ENCODE results near the gene ABCG4.
A peak's percentile ranks its signal among the peaks of the same experiment; 100 is the strongest.
"Not testable (repeated sequence)": the region's sequence is repeated elsewhere in the genome, so short reads cannot be mapped to it uniquely, and the experiment has no call there.

Gene ABCG4

GRCh38 chr11:119154178-119154577 is 5.3 kb downstream of the ABCG4 start:
- no peak for DNase-seq (ENCODE audit: low read depth)

GRCh38 chr11:119155733-119156492 is 7.1 kb downstream of the ABCG4 start:
- DNase-seq (ENCODE audit: low read depth) = no peak

GRCh38 chr11:119156496-119156895 is 7.6 kb downstream of the ABCG4 start:
- DNase-seq (ENCODE audit: low read depth) = no peak

GRCh38 chr11:119157063-119157462 is 8.2 kb downstream of the ABCG4 start:
- no peak for DNase-seq (ENCODE audit: low read depth)

GRCh38 chr11:119158467-119158866 is 9.6 kb downstream of the ABCG4 start:
- no peak for DNase-seq (ENCODE audit: low read depth)

GRCh38 chr11:119160151-119160550 is 11.3 kb downstream of the ABCG4 start:
- DNase-seq (ENCODE audit: low read depth) = no peak

GRCh38 chr11:119161871-119162270 is 13.0 kb downstream of the ABCG4 start:
- DNase-seq (ENCODE audit: low read depth) = no peak

- DNase-seq (ENCODE audit: low read depth) = no peak
These were observed 17.7 kb downstream of the ABCG4 start for GRCh38 chr11:119166368-119167076.

GRCh38 chr11:119167077-119167458 is 18.2 kb downstream of the ABCG4 start:
- DNase-seq (ENCODE audit: low read depth) = not testable (repeated sequence)

GRCh38 chr11:119167933-119168332 is 19.1 kb downstream of the ABCG4 start:
- DNase-seq (ENCODE audit: low read depth) = no peak

- DNase-seq (ENCODE audit: low read depth) = peak; percentile 64
These were observed 19.8 kb downstream of the ABCG4 start, which contains the start of gene NLRX1 for GRCh38 chr11:119168471-119169281. Gene NLRX1, plus strand, starts transcription at chr11:119168725. Its CDS starts 2,679 bp downstream, at chr11:119171404.

GRCh38 chr11:119169282-119169719 is 20.4 kb downstream of the ABCG4 start:
- DNase-seq (ENCODE audit: low read depth) = no peak

- DNase-seq (ENCODE audit: low read depth) = no peak
These were observed 23.7 kb downstream of the ABCG4 start for GRCh38 chr11:119172513-119172912.

- no peak for DNase-seq (ENCODE audit: low read depth)
These were observed 24.6 kb downstream of the ABCG4 start for GRCh38 chr11:119173453-119173852.

- DNase-seq (ENCODE audit: low read depth) = no peak
These were observed 26.7 kb downstream of the ABCG4 start for GRCh38 chr11:119175493-119176077.

- no peak for DNase-seq (ENCODE audit: low read depth)
These were observed 29.4 kb downstream of the ABCG4 start for GRCh38 chr11:119178166-119178680.

- DNase-seq (ENCODE audit: low read depth) = no peak
These were observed 30.5 kb downstream of the ABCG4 start for GRCh38 chr11:119179342-119179741.

GRCh38 chr11:119179983-119180382 is 31.1 kb downstream of the ABCG4 start:
- no peak for DNase-seq (ENCODE audit: low read depth)

GRCh38 chr11:119180729-119181676 is 32.2 kb downstream of the ABCG4 start:
- no peak for DNase-seq (ENCODE audit: low read depth)

- no peak for DNase-seq (ENCODE audit: low read depth)
These were observed 33.0 kb downstream of the ABCG4 start for GRCh38 chr11:119181677-119182412.
